Stimulated activated CD8-positive, alpha-beta memory T cell treated with anti-CD3 and anti-CD28 coated beads, Interleukin-12 subunit alpha, Interleukin-12 subunit beta, amount 100 ng/mL, for 24 hours (primary cell): ENCODE measurements around the gene KRTAP4-7.
"Not testable (repeated sequence)": the region's sequence is repeated elsewhere in the genome, so short reads cannot be mapped to it uniquely, and the experiment has no call there.

Experiments used
- DNase-seq: peaks from one replicate; pipeline ENCODE4 v3.0.0-alpha.2; 2020; ENCODE audit errors: extremely low read depth

KRTAP4-7 gene

DNA sequence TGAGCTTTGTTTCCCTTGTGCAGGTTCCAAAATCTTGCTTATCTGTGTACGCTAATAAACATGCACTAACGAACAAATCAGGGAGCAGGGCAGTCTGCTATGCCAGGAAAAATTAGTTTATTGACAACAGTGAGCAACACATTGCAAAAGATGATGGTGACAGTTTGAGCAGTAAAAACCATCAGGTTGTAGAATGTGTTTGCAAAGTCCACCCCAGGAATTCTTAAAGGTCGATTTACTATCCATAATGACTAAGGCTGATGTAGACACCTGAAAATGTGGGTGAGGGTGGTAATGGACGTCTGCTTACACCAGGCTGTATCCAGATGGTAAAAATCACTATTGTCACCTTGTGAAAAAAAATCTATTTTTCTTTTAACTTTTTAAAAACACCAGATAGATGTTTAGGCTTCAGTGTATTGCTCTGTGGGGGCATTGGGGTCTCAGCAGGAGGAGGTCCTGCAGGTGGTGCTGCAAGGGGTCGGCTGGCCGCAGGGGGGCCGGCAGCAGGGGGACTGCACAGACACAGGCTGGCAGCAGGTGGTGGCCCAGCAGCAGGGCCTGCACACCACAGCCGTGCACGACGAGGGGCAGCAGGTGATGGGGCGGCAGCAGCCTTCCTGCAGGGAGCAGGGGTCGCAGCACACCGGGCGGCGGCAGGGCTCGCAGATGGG, 18.8 kb upstream of the KRTAP4-7 start:
- DNase-seq, result not testable (repeated sequence)

DNA sequence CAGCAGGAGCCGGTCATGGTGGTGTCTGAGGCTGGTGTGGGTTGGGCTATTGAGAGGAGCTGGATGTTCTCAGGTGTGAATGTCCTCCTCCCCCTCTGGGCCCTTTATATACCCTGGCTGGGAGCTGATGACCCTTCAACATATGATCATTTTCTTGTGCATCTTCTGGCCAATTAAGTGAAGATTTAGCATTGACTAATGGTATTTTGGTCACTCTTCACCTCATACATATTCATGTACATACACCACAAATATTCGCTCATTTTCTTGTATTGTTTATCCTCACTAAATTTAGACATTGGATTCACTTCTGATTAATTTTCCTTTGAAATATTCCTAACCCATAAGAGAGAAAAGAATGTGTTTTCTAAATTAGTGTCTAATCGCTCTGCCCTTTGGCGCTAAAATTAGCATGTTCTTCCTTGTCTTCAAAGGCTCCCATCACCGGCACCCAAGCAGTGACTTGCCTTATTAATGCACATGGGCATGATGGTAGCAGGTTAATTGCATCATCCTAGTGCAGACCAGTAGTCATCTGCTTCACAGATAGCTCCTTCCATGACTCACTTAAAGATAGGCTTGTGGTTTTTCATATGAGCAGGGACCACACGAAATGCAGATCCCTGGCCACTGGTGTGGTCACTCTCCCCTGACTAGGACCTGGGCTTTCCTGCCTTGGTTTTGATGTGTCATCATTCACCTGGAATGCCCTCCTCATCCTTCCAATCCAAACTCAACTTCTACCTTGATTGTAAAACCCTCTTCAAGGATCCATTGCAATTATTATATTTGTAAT, 17.9 kb upstream of the KRTAP4-7 start, which contains the start of gene KRTAP2-4:
TSS of gene KRTAP2-4 (minus strand) at position 51 of the 796 bp plus-strand sequence. CDS start at position 17, 34 bp downstream.
- DNase-seq, result no peak

- DNase-seq, result no peak
Measured at GRCh38 chr17:41067281-41067680, 16.7 kb upstream of the KRTAP4-7 start.

- no peak for DNase-seq
Measured at GRCh38 chr17:41069031-41069430, 14.9 kb upstream of the KRTAP4-7 start.

DNA sequence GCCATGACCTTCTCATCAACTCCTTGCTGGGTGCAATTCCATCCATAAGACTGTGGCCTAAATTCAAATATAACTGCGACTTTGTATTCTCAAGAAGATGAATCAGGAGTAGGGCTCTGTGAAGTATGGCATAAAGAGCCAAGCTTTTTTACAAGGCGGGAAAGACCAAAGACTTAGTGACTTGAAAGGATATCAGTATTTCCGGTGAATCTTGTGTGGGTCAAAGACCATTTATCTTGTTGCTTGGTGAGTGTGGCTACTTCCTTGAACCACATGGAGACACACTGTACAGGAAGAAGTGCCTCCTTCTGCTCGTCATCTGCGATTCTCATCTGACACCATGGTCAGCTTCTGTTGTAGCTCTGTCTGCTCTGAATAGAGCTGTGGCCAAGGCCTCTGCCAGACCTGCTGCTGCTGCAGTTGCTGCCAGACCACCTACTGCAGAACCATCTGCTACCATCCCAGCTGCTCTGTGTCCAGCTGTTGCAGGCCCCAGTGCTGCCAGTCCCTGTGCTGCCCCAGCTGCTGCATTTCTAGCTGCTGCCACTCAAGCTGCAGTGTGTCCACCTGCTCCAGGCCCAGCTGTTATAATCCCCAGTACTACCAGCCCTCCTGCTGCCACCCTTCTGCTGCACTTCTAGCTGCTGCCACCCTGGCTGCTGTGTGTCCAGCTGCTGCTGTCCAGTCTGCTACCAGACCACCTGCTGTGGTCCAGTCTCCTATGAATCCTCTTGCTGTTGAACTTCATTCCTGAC, 12.2 kb upstream of the KRTAP4-7 start:
- no peak for DNase-seq

DNA sequence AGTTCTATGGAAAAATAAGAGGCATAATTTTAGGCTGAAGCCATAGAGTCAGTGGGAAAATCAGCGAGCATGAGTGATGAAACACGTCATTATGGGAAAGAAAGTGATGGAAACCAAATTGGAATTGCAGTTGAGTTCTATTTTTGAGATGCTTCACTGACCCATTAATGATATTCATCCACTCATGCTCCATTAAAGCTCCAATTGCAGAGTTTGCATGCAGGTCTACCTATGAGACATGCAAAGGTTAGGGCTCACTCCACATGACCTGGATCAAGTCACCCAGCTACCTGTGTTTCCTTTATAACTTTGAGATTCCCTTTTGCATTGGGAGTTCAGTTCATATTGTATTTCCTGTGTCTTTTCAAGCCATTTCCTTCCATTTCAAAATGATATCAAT, 10.3 kb upstream of the KRTAP4-7 start:
- DNase-seq, result no peak

DNA sequence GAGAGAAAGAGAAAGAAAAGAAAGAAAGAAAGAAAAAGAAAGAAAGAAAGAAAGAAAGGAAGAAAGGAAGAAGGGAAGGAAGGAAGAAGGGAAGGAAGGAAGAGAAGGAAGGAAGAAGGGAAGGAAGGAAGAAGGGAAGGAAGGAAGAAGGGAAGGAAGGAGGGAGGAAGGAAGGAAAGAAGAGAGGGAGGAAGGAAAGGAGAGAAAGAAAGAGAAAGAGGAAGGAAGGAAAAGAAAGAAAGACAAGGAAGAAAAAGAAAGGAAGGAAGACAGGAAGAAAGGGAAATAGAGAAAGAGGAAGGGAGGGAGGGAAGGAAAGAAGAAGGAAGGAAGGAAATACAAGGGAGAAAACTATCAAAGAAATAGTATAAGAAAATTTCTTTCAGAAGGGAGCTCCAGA, 7.2 kb upstream of the KRTAP4-7 start:
- DNase-seq, result no peak

- DNase-seq, result no peak
Measured at GRCh38 chr17:41082626-41083025, 1.3 kb upstream of the KRTAP4-7 start.

DNA sequence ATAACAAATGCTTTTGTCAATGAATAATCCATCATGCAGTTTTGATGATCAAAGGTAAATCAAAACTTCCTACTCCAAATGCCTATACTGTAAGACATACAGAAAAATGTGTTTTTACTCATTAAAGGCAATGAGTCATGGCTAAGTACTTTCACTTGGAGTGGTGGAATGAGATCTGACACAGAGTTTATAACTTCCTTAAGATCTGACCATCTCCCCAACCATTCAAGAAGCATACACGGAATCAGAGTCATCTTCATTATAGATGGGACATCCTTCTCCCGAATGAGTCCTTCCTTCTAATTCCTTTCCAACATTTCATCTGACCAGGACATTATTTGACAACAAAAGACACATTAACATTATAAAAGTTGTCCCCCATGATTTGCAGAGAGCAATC, 523 bp upstream of the KRTAP4-7 start:
- DNase-seq, result not testable (repeated sequence)

GRCh38 chr17:41088760-41089352, 4.9 kb downstream of the KRTAP4-7 start:
- DNase-seq, result not testable (repeated sequence)

- no peak for DNase-seq
Measured at GRCh38 chr17:41096055-41096454, 12.1 kb downstream of the KRTAP4-7 start.

- no peak for DNase-seq
Measured at GRCh38 chr17:41098042-41098441, 14.1 kb downstream of the KRTAP4-7 start, which contains the start of gene KRTAP4-8. Gene KRTAP4-8, minus strand, starts transcription at chr17:41098142. Its CDS starts 58 bp downstream, at chr17:41098084.

DNA sequence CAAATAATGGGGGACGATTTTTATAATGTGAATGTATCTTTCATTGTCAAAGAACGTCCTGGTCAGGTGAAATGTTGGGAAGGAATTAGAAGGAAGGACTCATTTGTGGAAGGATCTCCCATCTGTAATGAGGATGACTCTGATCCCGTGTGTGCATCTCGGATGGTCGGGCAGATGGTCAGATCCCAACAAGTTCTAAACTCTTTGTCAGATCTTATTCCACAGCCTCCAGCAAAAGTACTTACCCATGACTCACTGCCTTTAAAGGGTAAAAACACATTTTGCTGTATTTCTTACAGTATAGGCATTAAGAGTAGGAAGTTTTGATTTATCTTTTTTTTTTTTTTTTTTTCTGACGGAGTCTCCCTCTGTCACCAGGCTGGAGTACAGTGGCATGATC, 14.5 kb downstream of the KRTAP4-7 start:
- no peak for DNase-seq

DNA sequence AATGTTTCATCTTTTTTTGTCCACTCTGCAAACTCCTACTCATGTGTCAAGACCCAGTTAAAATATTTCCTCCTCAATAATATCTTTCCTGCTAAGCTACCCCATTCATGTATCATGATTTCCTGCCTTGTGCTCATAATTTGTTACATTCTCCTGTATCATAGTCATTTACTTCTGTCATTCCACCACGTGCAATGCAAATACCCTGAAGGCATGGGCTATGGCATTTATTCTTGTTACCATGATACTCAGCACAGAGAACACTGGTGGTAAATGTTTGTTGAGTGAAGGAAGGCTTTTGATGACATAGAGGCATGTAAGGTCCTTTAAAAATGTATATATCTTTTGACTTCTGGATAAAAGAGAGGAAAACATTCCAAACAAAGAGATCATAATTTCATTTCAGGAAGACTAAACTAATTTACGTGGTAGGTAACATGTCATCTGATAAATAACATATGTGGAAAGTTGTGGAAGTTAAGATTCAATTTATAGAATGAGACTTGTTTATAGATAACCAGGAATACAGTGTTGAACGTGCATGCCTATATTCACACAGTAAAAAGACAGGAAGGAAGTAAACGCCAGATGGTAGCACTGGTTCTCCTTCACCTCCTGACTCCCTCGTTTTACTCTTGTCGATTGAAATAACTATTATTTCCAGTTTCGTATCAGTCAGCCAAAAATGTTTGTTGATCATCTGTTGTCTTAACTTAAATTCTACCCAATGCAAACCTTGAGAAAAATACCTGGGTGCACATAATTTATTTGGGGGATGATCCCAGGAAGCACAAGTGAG, 15.9 kb downstream of the KRTAP4-7 start:
- not testable (repeated sequence) for DNase-seq

GRCh38 chr17:41101586-41102259, 17.8 kb downstream of the KRTAP4-7 start, which contains the start of gene KRTAP4-16:
Gene KRTAP4-16, minus strand, starts transcription at chr17:41102209. Its CDS starts 0 bp downstream, at chr17:41102209.
- no peak for DNase-seq

GRCh38 chr17:41103896-41104295, 19.9 kb downstream of the KRTAP4-7 start:
- DNase-seq, result no peak

GRCh38 chr17:41104386-41105038, 20.6 kb downstream of the KRTAP4-7 start:
- not testable (repeated sequence) for DNase-seq

- not testable (repeated sequence) for DNase-seq
Measured at GRCh38 chr17:41105347-41105746, 21.4 kb downstream of the KRTAP4-7 start, which contains the start of gene KRTAP4-9. Gene KRTAP4-9, plus strand, starts transcription at chr17:41105389. Its CDS starts 0 bp downstream, at chr17:41105389.

GRCh38 chr17:41107941-41108450, 24.0 kb downstream of the KRTAP4-7 start:
- DNase-seq, result no peak
